SK-N-SH (cell line): ENCODE results near the gene PARP1. TPM values are rescaled to one million over a fixed set of nuclear protein-coding genes. Genes with fewer than 3 reads are reported as not detected.

Experiments
- CTCF ChIA-PET: fragments of 300-600, 350-600 bp; formaldehyde crosslinking; extraction: SDS; loops from one replicate; lab custom pipeline; 2021; lab: Yijun Ruan, JAX
- POLR2A ChIA-PET: fragments of 350-600 bp; sonication (Branson Sonifier 250); formaldehyde crosslinking; extraction: SDS; loops from one replicate; lab custom pipeline; 2020; ENCODE audit warnings: antibody characterized with exemption, inconsistent platforms; lab: Yijun Ruan, JAX
- DNase-seq: peaks from one replicate; pipeline ENCODE4 v3.0.0; 2012
- H2AFZ ChIP-seq: fragments of 200-600 bp; sonication (generic); 2 replicates; pipeline ENCODE4 v1.8.1; 2016; ENCODE audit warnings: antibody characterized with exemption, mild to moderate bottlenecking, low read depth
- H3F3A ChIP-seq: fragments of 200-600 bp; sonication (generic); replicated peaks from 2 replicates; pipeline ENCODE3; 2016; ENCODE audit warnings: antibody characterized with exemption, mild to moderate bottlenecking; ENCODE audit not compliant: insufficient read depth
- H3K27ac ChIP-seq, 2 experiments: fragments of 200-500 bp in 1 of 2; fragments of 200-600 bp in 1 of 2; sonication (Bioruptor generic) in 1 of 2; sonication (generic), shearing (Covaris generic) in 1 of 2; 2 replicates each; pipeline versions ENCODE4 v1.5.1 to v1.6.1; 2014 to 2016; ENCODE audit warnings: low read depth in 2 of 2, inconsistent platforms in 1 of 2, low read length in 1 of 2, mild to moderate bottlenecking in 1 of 2, mixed read lengths in 1 of 2
- H3K27me3 ChIP-seq: fragments of 200-600 bp; sonication (generic), shearing (Covaris generic); 2 replicates; pipeline ENCODE4 v1.6.1; 2016; ENCODE audit warnings: mixed run types; ENCODE audit not compliant: insufficient read depth
- H3K36me3 ChIP-seq, 2 experiments: fragments of 200-500 bp in 1 of 2; fragments of 200-600 bp in 1 of 2; sonication (Bioruptor generic) in 1 of 2; sonication (generic) in 1 of 2; replicated peaks in 1 of 2; 2 replicates each; pipeline versions ENCODE3 to v1.5.1; 2014 to 2016; ENCODE audit warnings: low read length in 1 of 2, mild to moderate bottlenecking in 1 of 2; ENCODE audit not compliant: insufficient read depth in 2 of 2, control insufficient read depth in 1 of 2
- H3K4me1 ChIP-seq, 2 experiments: fragments of 200-500 bp in 1 of 2; fragments of 200-600 bp in 1 of 2; sonication (Bioruptor generic) in 1 of 2; sonication (generic), shearing (Covaris generic) in 1 of 2; 2 replicates each; pipeline versions ENCODE4 v1.5.1 to v1.6.1; 2014 to 2016; ENCODE audit warnings: low read depth in 1 of 2, low read length in 1 of 2, mixed run types in 1 of 2; ENCODE audit not compliant: insufficient read depth in 2 of 2, control insufficient read depth in 1 of 2
- H3K4me2 ChIP-seq: fragments of 200-600 bp; sonication (generic), shearing (Covaris generic); 2 replicates; pipeline ENCODE4 v1.6.1; 2017; ENCODE audit warnings: mixed run types
- H3K4me3 ChIP-seq, 2 experiments: fragments of 200-500 bp in 1 of 2; fragments of 200-600 bp in 1 of 2; sonication (Bioruptor generic) in 1 of 2; sonication (generic), shearing (Covaris generic) in 1 of 2; 2 replicates each; pipeline versions ENCODE4 v1.5.1 to v1.8.1; 2014 to 2016; ENCODE audit warnings: low read depth in 2 of 2, inconsistent platforms in 1 of 2, low read length in 1 of 2, mild to moderate bottlenecking in 1 of 2, mixed read lengths in 1 of 2, moderate library complexity in 1 of 2
- H3K79me2 ChIP-seq: fragments of 200-600 bp; sonication (generic); 2 replicates; pipeline ENCODE4 v1.8.1; 2017; ENCODE audit warnings: mild to moderate bottlenecking; ENCODE audit not compliant: insufficient read depth
- H3K9ac ChIP-seq: fragments of 200-600 bp; sonication (generic); 2 replicates; pipeline ENCODE4 v1.6.1; 2017; ENCODE audit warnings: mixed run types
- H3K9me2 ChIP-seq: fragments of 200-600 bp; sonication (generic); 2 replicates; pipeline ENCODE4 v1.6.1; 2017; ENCODE audit warnings: mixed run types
- H3K9me3 ChIP-seq: fragments of 200-600 bp; sonication (generic); 2 replicates; pipeline ENCODE4 v1.6.1; 2017; ENCODE audit warnings: mixed run types, mild to moderate bottlenecking, moderate library complexity
- H4K20me1 ChIP-seq: fragments of 200-600 bp; sonication (generic); 2 replicates; pipeline ENCODE4 v1.6.1; 2017; ENCODE audit warnings: mild to moderate bottlenecking, mixed run types; ENCODE audit not compliant: insufficient read depth
- CHD2 ChIP-seq: fragments of 150-350 bp; IDR thresholded peaks from 2 replicates; pipeline ENCODE4 v1.6.1; 2018; ENCODE audit warnings: low read length; ENCODE audit not compliant: partially characterized antibody
- CTCF ChIP-seq: fragments of 200-600 bp; sonication (generic); IDR thresholded peaks from 2 replicates; pipeline ENCODE4 v1.6.1; 2017; ENCODE audit warnings: antibody characterized with exemption, mild to moderate bottlenecking, moderate library complexity
- ELF1 ChIP-seq: IDR thresholded peaks from 2 replicates; pipeline ENCODE4 v1.4.0; 2012
- EP300 ChIP-seq, 2 experiments: IDR thresholded peaks; 2 replicates each; pipeline versions ENCODE4 v1.4.0 to v1.6.1; 2012; ENCODE audit warnings: borderline replicate concordance in 1 of 2, low read depth in 1 of 2, low read length in 1 of 2
- EZH2phosphoT487 ChIP-seq: fragments of 200-600 bp; sonication (generic); IDR thresholded peaks from 2 replicates; pipeline ENCODE4 v1.6.1; 2017; ENCODE audit warnings: low read depth, mixed run types, mild to moderate bottlenecking, antibody characterized with exemption, moderate library complexity, borderline replicate concordance
- FOSL2 ChIP-seq: IDR thresholded peaks from 2 replicates; pipeline ENCODE4 v1.4.0; 2012; ENCODE audit warnings: low read depth, mild to moderate bottlenecking, moderate library complexity, borderline replicate concordance
- FOXJ3 ChIP-seq: sonication (generic); formaldehyde crosslinking; IDR thresholded peaks from 2 replicates; pipeline ENCODE4 v1.5.1; 2020; ENCODE audit warnings: mild to moderate bottlenecking, missing genetic modification reagents
- MXI1 ChIP-seq: IDR thresholded peaks from 2 replicates; pipeline ENCODE4 v1.6.1; 2012; ENCODE audit warnings: mild to moderate bottlenecking, low read depth, low read length, improper control_type of control experiment
- NFIC ChIP-seq: IDR thresholded peaks from 2 replicates; pipeline ENCODE4 v1.4.0; 2012; ENCODE audit warnings: borderline replicate concordance
- NRF1 ChIP-seq: IDR thresholded peaks from 2 replicates; pipeline ENCODE4 v1.6.1; 2012; ENCODE audit warnings: low read depth, mild to moderate bottlenecking, low read length
- PBX3 ChIP-seq: IDR thresholded peaks from 2 replicates; pipeline ENCODE4; 2012
- RAD21 ChIP-seq: IDR thresholded peaks from 2 replicates; pipeline ENCODE4 v1.6.1; 2012; ENCODE audit warnings: mild to moderate bottlenecking, low read length
- RCOR1 ChIP-seq: fragments of 150-350 bp; IDR thresholded peaks from 2 replicates; pipeline ENCODE4 v1.6.1; 2017; ENCODE audit warnings: antibody characterized with exemption, low read length
- REST ChIP-seq: IDR thresholded peaks from 2 replicates; pipeline ENCODE4 v1.6.1; 2012; ENCODE audit warnings: mild to moderate bottlenecking, low read depth, low read length, moderate library complexity
- RFX5 ChIP-seq: IDR thresholded peaks from 2 replicates; pipeline ENCODE4 v1.6.1; 2012; ENCODE audit warnings: mild to moderate bottlenecking, improper control_type of control experiment, low read length
- RXRA ChIP-seq: IDR thresholded peaks from 2 replicates; pipeline ENCODE4 v1.4.0; 2012; ENCODE audit warnings: low read depth, mild to moderate bottlenecking, borderline replicate concordance
- SIN3A ChIP-seq: IDR thresholded peaks from 2 replicates; pipeline ENCODE4 v1.6.1; 2012; ENCODE audit warnings: low read depth, mild to moderate bottlenecking, low read length, moderate library complexity, borderline replicate concordance
- SMC3 ChIP-seq: IDR thresholded peaks from 2 replicates; pipeline ENCODE4 v1.6.1; 2012; ENCODE audit warnings: low read depth, low read length, improper control_type of control experiment
- TAF1 ChIP-seq: IDR thresholded peaks from 2 replicates; pipeline ENCODE4 v1.6.1; 2012; ENCODE audit warnings: low read depth, mild to moderate bottlenecking, low read length, moderate library complexity, borderline replicate concordance
- TEAD4 ChIP-seq: IDR thresholded peaks from 2 replicates; pipeline ENCODE4 v1.4.0; 2012; ENCODE audit warnings: mild to moderate bottlenecking, borderline replicate concordance; ENCODE audit not compliant: insufficient read depth
- USF1 ChIP-seq: IDR thresholded peaks from 2 replicates; pipeline ENCODE4 v1.4.0; 2012; ENCODE audit warnings: low read depth, borderline replicate concordance
- YY1 ChIP-seq: IDR thresholded peaks from 2 replicates; pipeline ENCODE4 v1.4.0; 2012; ENCODE audit warnings: low read depth, mild to moderate bottlenecking
- WGBS: methylation state at CpG from one replicate; pipeline ENCODE4 v1.1.6; 2017; ENCODE audit warnings: low lambda C conversion rate; 5-methylcytosine and 5-hydroxymethylcytosine counted together
- polyA plus RNA-seq, 3 experiments: library from polyadenylated mRNA; depleted of rRNA; stranded (reverse); fragments of >200 nt; gene quantifications; 2 replicates each; pipeline ENCODE4 v1.2.3, GENCODE V29; 2012
- TF ChIP-seq, protein P1 (sequence below): IDR thresholded peaks from 2 replicates; pipeline ENCODE4 v1.4.0; 2012; ENCODE audit warnings: low read depth, borderline replicate concordance

The PARP1 gene
- polyA plus RNA-seq, 1 of the 3 experiments (the other 2 are of a cell fraction): 239 TPM

DNA sequence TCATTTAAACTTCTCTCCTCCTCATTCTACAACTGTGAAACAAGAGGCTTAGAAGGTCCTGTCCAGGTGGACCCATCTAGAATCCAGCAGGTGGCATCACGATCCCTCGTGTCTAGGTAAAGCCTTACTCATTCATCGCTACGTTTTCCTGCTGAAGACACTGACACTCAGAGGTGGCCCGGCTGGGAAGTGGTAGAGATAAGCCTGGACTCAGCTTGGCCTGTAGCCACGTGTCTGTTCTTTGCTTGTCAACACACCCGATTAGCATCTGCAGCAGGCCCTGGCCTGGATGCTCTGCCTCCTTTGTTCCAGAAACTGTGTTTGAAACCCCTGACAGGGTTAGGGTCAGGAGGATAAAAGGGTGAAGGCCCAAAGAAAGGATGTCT lies 43.4 kb downstream of the PARP1 start:
- Histone ChIP-seq H3K27ac (peak overlapping the region in 1 of 2 experiments; percentile 91; a peak in 2 of 4 replicates), H3K4me1 (peaks cover 0 to 40% of the 10 kb centered on the region in 2 experiments; a peak in 2 of 4 replicates), H3K27me3 (no peaks in the 10 kb centered on the region), H4K20me1 (no peaks in the 10 kb centered on the region), H3K9ac (no peak overlapping the region), H3K36me3 (peaks cover 53 to 86% of the 10 kb centered on the region in 2 experiments), H3F3A (no peaks in the 10 kb centered on the region), H3K79me2 (no peaks in the 10 kb centered on the region), H3K4me2 (no peak overlapping the region), H3K9me3 (no peaks in the 10 kb centered on the region), H2AFZ (no peak overlapping the region), H3K4me3 (no peak overlapping the region), H3K9me2 (no peaks in the 10 kb centered on the region)
- CTCF ChIA-PET: interaction anchor here (0.6 to 2.0 kb wide), 3 partner anchors 9 to 240 kb away, joined by 3 to 10 read pairs (median 5); no protein-coding TSS in a partner anchor
- DNase-seq: peak; percentile 82
- POLR2A ChIA-PET: interaction anchor here (1.0 kb wide), 1 partner anchor 55 kb away, joined by 5 read pairs; the partner anchor contains the start of gene LIN9
- WGBS: 61% methylated on average over 7 of the region's 7 CpGs
- TF ChIP-seq CHD2 (peak; percentile 70), USF1 (no peak), REST (no peak), NRF1 (no peak), RAD21 (peak; percentile 22), FOXJ3 (CRISPR knock-in tag) (peak; percentile 95), EP300 (IDR thresholded peaks at IDR 0.05; ENCODE audit: borderline replicate concordance in 1 of 2, low read depth in 1 of 2, low read length in 1 of 2) (peak in 1 of 2 experiments; percentile 89; a peak in 2 of 4 replicates), SIN3A (no peak), MXI1 (peak; percentile 97), SMC3 (no peak), YY1 (no peak), EZH2phosphoT487 (no peak), ELF1 (no peak), RFX5 (no peak), FOSL2 (no peak), CTCF (no peak), RXRA (no peak), NFIC (no peak), PBX3 (no peak), RCOR1 (peak; percentile 94), TEAD4 (no peak), TAF1 (no peak)
- TF ChIP-seq, protein P1, sequence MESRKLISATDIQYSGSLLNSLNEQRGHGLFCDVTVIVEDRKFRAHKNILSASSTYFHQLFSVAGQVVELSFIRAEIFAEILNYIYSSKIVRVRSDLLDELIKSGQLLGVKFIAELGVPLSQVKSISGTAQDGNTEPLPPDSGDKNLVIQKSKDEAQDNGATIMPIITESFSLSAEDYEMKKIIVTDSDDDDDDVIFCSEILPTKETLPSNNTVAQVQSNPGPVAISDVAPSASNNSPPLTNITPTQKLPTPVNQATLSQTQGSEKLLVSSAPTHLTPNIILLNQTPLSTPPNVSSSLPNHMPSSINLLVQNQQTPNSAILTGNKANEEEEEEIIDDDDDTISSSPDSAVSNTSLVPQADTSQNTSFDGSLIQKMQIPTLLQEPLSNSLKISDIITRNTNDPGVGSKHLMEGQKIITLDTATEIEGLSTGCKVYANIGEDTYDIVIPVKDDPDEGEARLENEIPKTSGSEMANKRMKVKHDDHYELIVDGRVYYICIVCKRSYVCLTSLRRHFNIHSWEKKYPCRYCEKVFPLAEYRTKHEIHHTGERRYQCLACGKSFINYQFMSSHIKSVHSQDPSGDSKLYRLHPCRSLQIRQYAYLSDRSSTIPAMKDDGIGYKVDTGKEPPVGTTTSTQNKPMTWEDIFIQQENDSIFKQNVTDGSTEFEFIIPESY: no peak
